GM21717 (cell line): ENCODE data around the gene GAGE10.

Experiments
- ATAC-seq: cut with Tn5 transposase; IDR thresholded peaks from one replicate; pipeline ENCODE4 v1.9.1; 2021; ENCODE audit warnings: mild to moderate bottlenecking, moderate library complexity; ENCODE audit not compliant: unreplicated experiment

GAGE10 gene

GRCh38 chrX:49303346-49303745 is at the start of gene GAGE10:
Gene GAGE10, plus strand, starts transcription at chrX:49303646. Its CDS starts 1,214 bp downstream, at chrX:49304860.
- ATAC-seq = no peak

- ATAC-seq = no peak
These were observed 48.8 kb upstream of the GAGE10 start for GRCh38 chrX:49254639-49255038.

- ATAC-seq = no peak
These were observed 47.0 kb upstream of the GAGE10 start for GRCh38 chrX:49256268-49256995.

- no peak for ATAC-seq
These were observed 46.2 kb upstream of the GAGE10 start for GRCh38 chrX:49257074-49257790.

- no peak for ATAC-seq
These were observed 45.3 kb upstream of the GAGE10 start for GRCh38 chrX:49257846-49258748.

- ATAC-seq = no peak
These were observed 44.7 kb upstream of the GAGE10 start for GRCh38 chrX:49258749-49259124.

- no peak for ATAC-seq
These were observed 43.0 kb upstream of the GAGE10 start for GRCh38 chrX:49260221-49260985.

GRCh38 chrX:49262603-49263002 is 40.8 kb upstream of the GAGE10 start:
- no peak for ATAC-seq

GRCh38 chrX:49263631-49264030 is 39.8 kb upstream of the GAGE10 start:
- no peak for ATAC-seq

- ATAC-seq = no peak
These were observed 39.0 kb upstream of the GAGE10 start, which contains the start of gene FOXP3 for GRCh38 chrX:49264460-49264859. Gene FOXP3, minus strand, starts transcription at chrX:49264710. Its CDS starts 6,205 bp downstream, at chrX:49258505.

GRCh38 chrX:49266523-49267445 is 36.7 kb upstream of the GAGE10 start:
- no peak for ATAC-seq

- ATAC-seq = no peak
These were observed 34.8 kb upstream of the GAGE10 start for GRCh38 chrX:49268702-49269009.

- ATAC-seq = peak; percentile 87
These were observed 34.3 kb upstream of the GAGE10 start for GRCh38 chrX:49269010-49269766.

- peak; percentile 22 for ATAC-seq
These were observed 33.6 kb upstream of the GAGE10 start, which contains the start of gene PPP1R3F for GRCh38 chrX:49269767-49270248. Gene PPP1R3F, plus strand, starts transcription at chrX:49269793. Its CDS starts 77 bp downstream, at chrX:49269870.

- no peak for ATAC-seq
These were observed 33.1 kb upstream of the GAGE10 start for GRCh38 chrX:49270249-49270921.

- no peak for ATAC-seq
These were observed 32.1 kb upstream of the GAGE10 start for GRCh38 chrX:49271341-49271740.

- ATAC-seq = no peak
These were observed 31.0 kb upstream of the GAGE10 start for GRCh38 chrX:49272421-49272820.

- no peak for ATAC-seq
These were observed 30.2 kb upstream of the GAGE10 start for GRCh38 chrX:49273181-49273727.
